Measurements from ENCODE around the gene GALE. TPM values are rescaled to one million over a fixed set of nuclear protein-coding genes. Genes with fewer than 3 reads are reported as not detected.
A peak's percentile ranks its signal among the peaks of the same experiment; 100 is the strongest.
"Not testable (repeated sequence)": the region's sequence is repeated elsewhere in the genome, so short reads cannot be mapped to it uniquely, and the experiment has no call there.

GALE gene
- total and polyA plus RNA-seq, 4 experiments from 2014 or later: 11.2 to 15.9 (median 12.9) TPM

DNA sequence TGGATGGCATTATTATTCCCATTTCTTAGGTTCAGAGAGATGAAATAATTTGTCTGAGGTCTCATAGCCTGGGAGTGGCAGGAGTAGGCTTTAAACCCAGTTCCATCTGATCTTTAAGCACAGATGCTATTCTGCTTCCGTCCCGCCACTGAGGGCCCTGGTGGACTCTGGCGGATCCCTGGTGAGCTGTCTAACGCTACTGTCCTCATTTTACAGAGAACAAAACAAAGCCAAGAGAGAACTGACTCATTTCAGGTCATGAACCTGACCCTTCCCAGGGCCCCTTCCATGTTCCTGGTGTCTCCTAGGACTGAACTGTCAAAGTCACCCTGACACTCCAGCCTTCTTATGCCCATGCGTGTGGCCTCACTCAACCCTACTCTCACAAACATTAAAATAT, 3.1 kb upstream of the GALE start:
- H3K4me1 ChIP-seq (ENCODE audit: insufficient read depth, low read length): peaks cover 23% of the 10 kb centered on the region
- no peaks in the 10 kb centered on the region for H3K36me3 ChIP-seq (ENCODE audit: insufficient read depth, low read length)
- ChIA-PET CTCF (ENCODE audit: partially characterized antibody) (no interaction called here), POLR2A (ENCODE audit: partially characterized antibody) (interaction anchor here (5.6 kb wide), 1 partner anchor 21 kb away, joined by 51 read pairs; the partner anchor contains the start of gene HMGCL)
- intact Hi-C loops (cut with micrococcal nuclease): loop anchor here (10.0 kb wide), 1 partner anchor 151 kb away; the partner anchor contains the start of gene PNRC2
- no peaks in the 10 kb centered on the region for H3K27me3 Mint-ChIP-seq
- no peaks in the 10 kb centered on the region for H3K9me3 Mint-ChIP-seq
- no peaks in the 10 kb centered on the region for H3K9me3 ChIP-seq (ENCODE audit: control insufficient read depth in 1 of 2, low read length in 2 of 2)
- no peak overlapping the region for H3K27ac ChIP-seq (ENCODE audit: low read depth, low read length)
- H3K4me3 ChIP-seq (ENCODE audit: low read length in 2 of 2): no peak overlapping the region
- no peaks in the 10 kb centered on the region for H3K27me3 ChIP-seq (ENCODE audit: insufficient read depth, low read length)
- H3K4me1 Mint-ChIP-seq: peaks cover 8 to 35% (median 20%) of the 10 kb centered on the region in 4 donors
- peak overlapping the region in 6 of 7 donors; percentile 32 to 84 (median 44) for H3K27ac Mint-ChIP-seq
- DNase-seq: no peak
- H3K4me3 Mint-ChIP-seq: no peak overlapping the region
- peaks cover 11 to 21% of the 10 kb centered on the region in 2 donors for H3K36me3 Mint-ChIP-seq

DNA sequence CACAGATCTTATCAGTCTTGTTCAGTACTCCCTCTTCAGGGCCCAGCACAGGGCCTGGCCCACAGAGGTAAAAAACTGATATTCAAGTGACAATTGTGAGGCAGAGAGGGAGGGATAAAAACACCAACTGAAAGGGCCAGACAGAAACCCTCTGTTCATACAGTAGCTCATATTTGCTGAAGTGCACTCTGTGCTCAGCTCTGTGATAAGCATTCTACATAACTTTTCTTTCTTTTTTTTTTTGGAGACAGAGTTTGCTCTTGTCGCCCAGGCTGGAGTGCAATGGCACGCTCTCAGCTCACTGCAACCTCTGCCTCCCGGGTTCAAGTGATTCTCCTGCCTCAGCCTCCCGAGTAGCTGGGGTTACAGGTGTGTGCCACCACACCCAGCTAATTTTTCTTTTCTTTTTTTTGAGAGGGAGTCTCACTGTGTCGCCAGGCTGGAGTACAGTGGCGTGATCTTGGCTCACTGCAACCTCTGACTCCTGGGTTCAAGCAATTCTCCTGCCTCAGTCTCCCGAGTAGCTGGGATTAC, 2.3 kb upstream of the GALE start:
- intact Hi-C loops (cut with micrococcal nuclease): loop anchor here (10.0 kb wide), 1 partner anchor 152 kb away; the partner anchor contains the start of gene PNRC2
- peaks cover 10 to 21% of the 10 kb centered on the region in 2 donors for H3K36me3 Mint-ChIP-seq
- POLR2A ChIA-PET (ENCODE audit: partially characterized antibody): interaction anchor here (0.6 to 5.6 kb wide), 4 partner anchors 12 to 25 kb away, joined by 3 to 70 read pairs (median 55); partner anchors contain the start of genes HMGCL, LYPLA2 and PITHD1
- not testable (repeated sequence) for H3K9me3 Mint-ChIP-seq; H3K9me3 ChIP-seq (ENCODE audit: control insufficient read depth in 1 of 2, low read length in 2 of 2); H3K4me3 ChIP-seq (ENCODE audit: low read length in 2 of 2); H3K27me3 Mint-ChIP-seq; H3K27me3 ChIP-seq (ENCODE audit: insufficient read depth, low read length); DNase-seq; H3K27ac ChIP-seq (ENCODE audit: low read depth, low read length); H3K36me3 ChIP-seq (ENCODE audit: insufficient read depth, low read length)
- peaks cover 23% of the 10 kb centered on the region for H3K4me1 ChIP-seq (ENCODE audit: insufficient read depth, low read length)
- H3K4me1 Mint-ChIP-seq: peaks cover 8 to 38% (median 21%) of the 10 kb centered on the region in 4 donors
- CTCF ChIA-PET (ENCODE audit: partially characterized antibody): interaction anchor here (0.9 to 3.5 kb wide), 3 partner anchors 7 to 31 kb away, joined by 3 to 27 read pairs (median 3); no protein-coding TSS in a partner anchor
- H3K27ac Mint-ChIP-seq: peak overlapping the region; percentile 60 to 93 (median 82)
- peak overlapping the region in 2 of 8 donors; percentile 9 to 10 for H3K4me3 Mint-ChIP-seq

- CTCF ChIA-PET (ENCODE audit: partially characterized antibody): interaction anchor here (0.8 to 3.5 kb wide), 9 partner anchors 8 to 67 kb away, joined by 3 to 27 read pairs (median 3); no protein-coding TSS in a partner anchor
- no peak overlapping the region for H3K4me3 ChIP-seq (ENCODE audit: low read length in 2 of 2)
- DNase-seq: no peak
- no peaks in the 10 kb centered on the region for H3K36me3 ChIP-seq (ENCODE audit: insufficient read depth, low read length)
- peak overlapping the region; percentile 92 for H3K27ac ChIP-seq (ENCODE audit: low read depth, low read length)
- H3K27me3 ChIP-seq (ENCODE audit: insufficient read depth, low read length): no peaks in the 10 kb centered on the region
- Mint-ChIP-seq H3K4me1 (peaks cover 8 to 38% (median 21%) of the 10 kb centered on the region in 4 donors), H3K27me3 (no peaks in the 10 kb centered on the region), H3K9me3 (no peaks in the 10 kb centered on the region), H3K36me3 (peaks cover 5 to 21% of the 10 kb centered on the region in 2 donors), H3K27ac (peak overlapping the region; percentile 4 to 94 (median 82)), H3K4me3 (peak overlapping the region in 7 of 8 donors; percentile 13 to 98 (median 46))
- intact Hi-C loops (cut with micrococcal nuclease): loop anchor here (2.0 to 10.0 kb wide), 2 partner anchors 67 to 153 kb away; partner anchors contain the start of genes FUCA1 and PNRC2
- H3K4me1 ChIP-seq (ENCODE audit: insufficient read depth, low read length): peaks cover 23% of the 10 kb centered on the region
- no peaks in the 10 kb centered on the region for H3K9me3 ChIP-seq (ENCODE audit: control insufficient read depth in 1 of 2, low read length in 2 of 2)
- POLR2A ChIA-PET (ENCODE audit: partially characterized antibody): interaction anchor here (1.0 to 5.6 kb wide), 10 partner anchors 9 to 158 kb away, joined by 3 to 70 read pairs (median 9); partner anchors contain the start of genes ELOA, HMGCL, LYPLA2 and PITHD1
These were observed 1.3 kb upstream of the GALE start for GRCh38 chr1:23801876-23802275.

GRCh38 chr1:23801338-23801748, 789 bp upstream of the GALE start:
- peaks cover 23% of the 10 kb centered on the region for H3K4me1 ChIP-seq (ENCODE audit: insufficient read depth, low read length)
- peak overlapping the region; percentile 92 for H3K27ac ChIP-seq (ENCODE audit: low read depth, low read length)
- intact Hi-C loops (cut with micrococcal nuclease): loop anchor here (2.0 to 10.0 kb wide), 2 partner anchors 67 to 153 kb away; partner anchors contain the start of genes FUCA1 and PNRC2
- no peaks in the 10 kb centered on the region for H3K27me3 Mint-ChIP-seq
- H3K27ac Mint-ChIP-seq: peak overlapping the region; percentile 84 to 95 (median 93)
- POLR2A ChIA-PET (ENCODE audit: partially characterized antibody): interaction anchor here (1.0 to 5.6 kb wide), 14 partner anchors 10 to 179 kb away, joined by 3 to 70 read pairs (median 6); partner anchors contain the start of genes ELOA, HMGCL, LYPLA2 and PITHD1
- peaks cover 8 to 38% (median 21%) of the 10 kb centered on the region in 4 donors for H3K4me1 Mint-ChIP-seq
- no peaks in the 10 kb centered on the region for H3K9me3 ChIP-seq (ENCODE audit: control insufficient read depth in 1 of 2, low read length in 2 of 2)
- H3K36me3 ChIP-seq (ENCODE audit: insufficient read depth, low read length): no peaks in the 10 kb centered on the region
- H3K4me3 Mint-ChIP-seq: peak overlapping the region; percentile 72 to 98 (median 92)
- H3K27me3 ChIP-seq (ENCODE audit: insufficient read depth, low read length): no peaks in the 10 kb centered on the region
- DNase-seq: no peak
- CTCF ChIA-PET (ENCODE audit: partially characterized antibody): interaction anchor here (0.8 to 3.5 kb wide), 8 partner anchors 9 to 68 kb away, joined by 3 to 27 read pairs (median 3); no protein-coding TSS in a partner anchor
- no peaks in the 10 kb centered on the region for H3K9me3 Mint-ChIP-seq
- H3K36me3 Mint-ChIP-seq: peaks cover 5 to 21% of the 10 kb centered on the region in 2 donors
- peak overlapping the region; percentile 70 to 88 for H3K4me3 ChIP-seq (ENCODE audit: low read length in 2 of 2)

- CTCF ChIA-PET (ENCODE audit: partially characterized antibody): interaction anchor here (3.5 kb wide), 1 partner anchor 10 kb away, joined by 27 read pairs; no protein-coding TSS in a partner anchor
- Mint-ChIP-seq H3K4me3 (peak overlapping the region; percentile 80 to 98 (median 92)), H3K27me3 (no peaks in the 10 kb centered on the region), H3K27ac (peak overlapping the region; percentile 80 to 97 (median 94)), H3K4me1 (peaks cover 8 to 34% (median 19%) of the 10 kb centered on the region in 4 donors), H3K36me3 (peaks cover 4 to 16% of the 10 kb centered on the region in 2 donors), H3K9me3 (no peaks in the 10 kb centered on the region)
- Histone ChIP-seq H3K4me3 (ENCODE audit: low read length in 2 of 2) (peak overlapping the region; percentile 70 to 76), H3K4me1 (ENCODE audit: insufficient read depth, low read length) (peaks cover 23% of the 10 kb centered on the region), H3K9me3 (ENCODE audit: control insufficient read depth in 1 of 2, low read length in 2 of 2) (no peaks in the 10 kb centered on the region), H3K27ac (ENCODE audit: low read depth, low read length) (peak overlapping the region; percentile 92), H3K36me3 (ENCODE audit: insufficient read depth, low read length) (no peaks in the 10 kb centered on the region), H3K27me3 (ENCODE audit: insufficient read depth, low read length) (no peaks in the 10 kb centered on the region)
- POLR2A ChIA-PET (ENCODE audit: partially characterized antibody): interaction anchor here (0.8 to 5.6 kb wide), 12 partner anchors 9 to 108 kb away, joined by 3 to 70 read pairs (median 6); partner anchors contain the start of genes ELOA, FUCA1, HMGCL and LYPLA2
- peak in 1 of 5 donors; percentile 61 for DNase-seq
- intact Hi-C loops (cut with micrococcal nuclease): loop anchor here (1.0 to 10.0 kb wide), 6 partner anchors 8 to 155 kb away; partner anchors contain the start of genes FUCA1, HMGCL, LYPLA2 and PITHD1
These were observed 769 bp downstream of the GALE start for GRCh38 chr1:23799570-23800399.

DNA sequence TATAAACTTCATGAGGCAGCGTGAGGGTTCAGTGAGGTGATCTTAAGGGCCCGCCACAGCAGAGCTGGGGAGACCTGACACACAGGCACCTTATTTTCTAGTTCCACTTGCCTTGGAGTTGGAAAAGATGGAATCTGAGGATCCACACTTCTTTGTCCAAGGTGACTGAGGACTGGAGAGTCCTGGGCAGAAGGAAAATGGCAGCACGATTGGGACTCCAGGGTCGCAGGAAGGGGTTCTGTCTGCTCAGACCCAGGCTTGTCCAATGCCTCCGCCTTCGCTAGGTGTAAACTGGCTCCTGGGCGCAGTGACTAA, 1.3 kb downstream of the GALE start:
- H3K27me3 ChIP-seq (ENCODE audit: insufficient read depth, low read length): no peaks in the 10 kb centered on the region
- peaks cover 8 to 34% (median 19%) of the 10 kb centered on the region in 4 donors for H3K4me1 Mint-ChIP-seq
- peaks cover 4 to 18% of the 10 kb centered on the region in 2 donors for H3K36me3 Mint-ChIP-seq
- H3K4me3 Mint-ChIP-seq: peak overlapping the region; percentile 17 to 98 (median 90)
- ChIA-PET CTCF (ENCODE audit: partially characterized antibody) (interaction anchor here (0.9 kb wide), 1 partner anchor 11 kb away, joined by 3 read pairs; no protein-coding TSS in a partner anchor), POLR2A (ENCODE audit: partially characterized antibody) (interaction anchor here (0.8 to 5.6 kb wide), 5 partner anchors 8 to 26 kb away, joined by 3 to 70 read pairs (median 51); partner anchors contain the start of genes HMGCL, LYPLA2 and PITHD1)
- no peaks in the 10 kb centered on the region for H3K36me3 ChIP-seq (ENCODE audit: insufficient read depth, low read length)
- peaks cover 23% of the 10 kb centered on the region for H3K4me1 ChIP-seq (ENCODE audit: insufficient read depth, low read length)
- H3K4me3 ChIP-seq (ENCODE audit: low read length in 2 of 2): peak overlapping the region in 1 of 2 donors; percentile 70
- no peaks in the 10 kb centered on the region for H3K9me3 ChIP-seq (ENCODE audit: control insufficient read depth in 1 of 2, low read length in 2 of 2)
- no peaks in the 10 kb centered on the region for H3K9me3 Mint-ChIP-seq
- H3K27ac ChIP-seq (ENCODE audit: low read depth, low read length): peak overlapping the region; percentile 92
- H3K27me3 Mint-ChIP-seq: no peaks in the 10 kb centered on the region
- intact Hi-C loops (cut with micrococcal nuclease): no loop called here
- no peak for DNase-seq
- H3K27ac Mint-ChIP-seq: peak overlapping the region in 5 of 7 donors; percentile 29 to 96 (median 80)
